MM.1S (cell line): Measurements from ENCODE around the gene EMB.
A peak's percentile ranks its signal among the peaks of the same experiment; 100 is the strongest.
"Not testable (repeated sequence)": the region's sequence is repeated elsewhere in the genome, so short reads cannot be mapped to it uniquely, and the experiment has no call there.

Experiments
- DNase-seq: peaks from one replicate; pipeline ENCODE4 v3.0.0-alpha.2; 2015
- H2AFZ ChIP-seq: fragments of 300-600 bp; sonication (generic); 2 replicates; pipeline ENCODE4 v1.6.0; 2016; ENCODE audit warnings: antibody characterized with exemption, low read length
- H3F3A ChIP-seq: fragments of 300-600 bp; sonication (generic); 2 replicates; pipeline ENCODE4 v1.6.1; 2016; ENCODE audit warnings: mild to moderate bottlenecking, antibody characterized with exemption, low read length, moderate library complexity, mixed read lengths; ENCODE audit not compliant: insufficient read depth
- H3K27ac ChIP-seq: fragments of 300-600 bp; sonication (generic); 2 replicates; pipeline ENCODE4 v1.5.1; 2016; ENCODE audit warnings: mild to moderate bottlenecking, low read length
- H3K27me3 ChIP-seq: fragments of 300-600 bp; sonication (generic); replicated peaks from 2 replicates; pipeline ENCODE4 v1.6.0; 2016; ENCODE audit warnings: low read length; ENCODE audit not compliant: insufficient read depth
- H3K36me3 ChIP-seq: fragments of 300-600 bp; sonication (generic); replicated peaks from 2 replicates; pipeline ENCODE4 v1.6.1; 2016; ENCODE audit warnings: mild to moderate bottlenecking, low read length, mixed read lengths; ENCODE audit not compliant: insufficient read depth
- H3K4me1 ChIP-seq: fragments of 300-600 bp; sonication (generic); 2 replicates; pipeline ENCODE4 v1.6.1; 2016; ENCODE audit warnings: low read length, mixed read lengths
- H3K4me2 ChIP-seq: fragments of 300-600 bp; sonication (generic); 2 replicates; pipeline ENCODE4 v1.6.0; 2016; ENCODE audit warnings: low read depth, low read length
- H3K4me3 ChIP-seq: fragments of 300-600 bp; sonication (generic); 2 replicates; pipeline ENCODE4 v1.5.1; 2016; ENCODE audit warnings: low read length, mixed read lengths
- H3K79me2 ChIP-seq: fragments of 300-600 bp; sonication (generic); 2 replicates; pipeline ENCODE4 v1.6.1; 2016; ENCODE audit warnings: mixed run types, low read length, mixed read lengths
- H3K9ac ChIP-seq: fragments of 300-600 bp; sonication (generic); 2 replicates; pipeline ENCODE4 v1.6.1; 2016; ENCODE audit warnings: low read length, mixed read lengths
- H3K9me2 ChIP-seq: fragments of 300-600 bp; sonication (generic); replicated peaks from 2 replicates; pipeline ENCODE4 v1.6.1; 2016; ENCODE audit warnings: mild to moderate bottlenecking, low read length, mixed read lengths; ENCODE audit not compliant: insufficient read depth
- H3K9me3 ChIP-seq: fragments of 300-600 bp; sonication (generic); replicated peaks from 2 replicates; pipeline ENCODE4 v1.6.1; 2016; ENCODE audit warnings: mild to moderate bottlenecking, low read length, mixed read lengths; ENCODE audit not compliant: insufficient read depth
- H4K20me1 ChIP-seq: fragments of 300-600 bp; sonication (generic); 2 replicates; pipeline ENCODE4 v1.6.1; 2016; ENCODE audit warnings: mild to moderate bottlenecking, low read length, moderate library complexity, mixed read lengths; ENCODE audit not compliant: insufficient read depth
- EZH2 ChIP-seq: fragments of 300-600 bp; sonication (generic); optimal IDR thresholded peaks from 2 replicates; pipeline ENCODE3; 2017; ENCODE audit warnings: low read depth, mild to moderate bottlenecking, antibody characterized with exemption, low read length, mixed read lengths
- EZH2phosphoT487 ChIP-seq: fragments of 300-600 bp; sonication (generic); IDR thresholded peaks from 2 replicates; pipeline ENCODE4 v1.6.1; 2018; ENCODE audit warnings: antibody characterized with exemption, low read length
- TF ChIP-seq, protein P1 (sequence below): fragments of 300-600 bp; sonication (generic); IDR thresholded peaks from 2 replicates; pipeline ENCODE4 v1.5.1; 2016; ENCODE audit warnings: antibody characterized with exemption, low read length, mixed read lengths

The EMB gene

DNA sequence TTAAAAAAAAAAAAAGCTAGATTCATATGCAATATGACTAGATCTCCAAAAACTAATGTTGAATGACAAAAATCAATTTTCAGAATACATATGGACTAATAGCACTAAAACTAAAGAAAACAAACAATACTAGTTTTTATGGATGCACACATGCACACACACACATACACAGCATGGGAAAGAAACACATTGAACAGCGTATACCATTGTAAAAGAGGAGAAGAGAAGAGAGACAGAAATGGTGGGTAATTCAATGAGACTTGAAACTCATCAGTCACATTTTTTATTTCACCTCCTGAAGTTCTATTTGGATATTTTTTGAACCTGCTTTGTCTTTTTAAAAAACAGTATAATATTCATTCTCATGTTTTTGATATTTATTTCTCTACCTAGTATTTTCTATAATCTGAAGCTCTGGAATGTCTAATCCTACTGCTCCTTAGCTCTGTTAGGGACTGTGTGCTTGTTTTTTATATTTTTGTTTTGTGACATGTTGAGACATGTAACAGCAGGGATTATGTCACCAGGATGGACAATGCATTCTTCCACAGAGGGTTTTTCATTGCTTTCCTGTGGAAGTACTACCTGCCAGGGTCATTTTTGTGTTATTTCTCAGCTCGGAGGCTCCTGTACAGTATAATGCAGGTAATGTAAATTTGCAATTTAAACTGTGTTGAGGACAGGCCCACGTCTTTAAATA, 17.8 kb downstream of the EMB start:
- H3K4me1 ChIP-seq = peaks cover 13% of the 10 kb centered on the region
- not testable (repeated sequence) for H2AFZ ChIP-seq

DNA sequence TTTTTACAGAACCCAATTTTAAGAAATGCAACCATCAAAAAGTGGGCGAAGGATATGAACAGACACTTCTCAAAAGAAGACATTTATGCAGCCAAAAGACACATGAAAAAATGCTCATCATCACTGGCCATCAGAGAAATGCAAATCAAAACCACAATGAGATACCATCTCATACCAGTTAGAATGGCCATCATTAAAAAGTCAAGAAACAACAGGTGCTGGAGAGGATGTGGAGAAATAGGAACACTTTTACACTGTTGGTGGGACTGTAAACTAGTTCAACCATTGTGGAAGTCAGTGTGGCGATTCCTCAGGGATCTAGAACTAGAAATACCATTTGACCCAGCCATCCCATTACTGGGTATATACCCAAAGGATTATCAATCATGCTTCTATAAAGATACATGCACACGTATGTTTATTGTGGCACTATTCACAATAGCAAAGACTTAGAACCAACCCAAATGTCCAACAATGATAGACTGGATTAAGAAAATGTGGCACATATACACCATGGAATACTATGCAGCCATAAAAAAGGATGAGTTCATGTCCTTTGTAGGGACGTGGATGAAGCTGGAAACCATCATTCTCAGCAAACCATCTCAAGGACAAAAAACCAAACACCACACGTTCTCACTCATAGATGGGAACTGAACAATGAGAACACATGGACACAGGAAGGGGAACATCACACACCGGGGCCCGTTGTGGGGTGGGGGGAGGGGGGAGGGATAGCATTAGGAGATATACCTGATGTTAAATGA, 19.7 kb downstream of the EMB start:
- not testable (repeated sequence) for H3K27me3 ChIP-seq, H3K9me3 ChIP-seq, H2AFZ ChIP-seq, H3K27ac ChIP-seq, H4K20me1 ChIP-seq, H3K4me2 ChIP-seq, H3K9ac ChIP-seq, H3K36me3 ChIP-seq, H3F3A ChIP-seq, H3K9me2 ChIP-seq, DNase-seq, H3K4me3 ChIP-seq
- peaks cover 13% of the 10 kb centered on the region for H3K4me1 ChIP-seq
- H3K79me2 ChIP-seq = peaks cover 34% of the 10 kb centered on the region

More for the DNA sequence above, 17.8 kb downstream of the EMB start:
- not testable (repeated sequence) for H3K27me3 ChIP-seq, H3K4me3 ChIP-seq, H3K36me3 ChIP-seq, H3K9ac ChIP-seq, H3K4me2 ChIP-seq, DNase-seq, H3K9me3 ChIP-seq, H3F3A ChIP-seq, H4K20me1 ChIP-seq, H3K9me2 ChIP-seq, H3K27ac ChIP-seq
- peaks cover 35% of the 10 kb centered on the region for H3K79me2 ChIP-seq

- H3K79me2 ChIP-seq = peaks cover 31% of the 10 kb centered on the region
- H3K4me2 ChIP-seq = no peak overlapping the region
- no peak for TF ChIP-seq EZH2
- TF ChIP-seq, protein P1, sequence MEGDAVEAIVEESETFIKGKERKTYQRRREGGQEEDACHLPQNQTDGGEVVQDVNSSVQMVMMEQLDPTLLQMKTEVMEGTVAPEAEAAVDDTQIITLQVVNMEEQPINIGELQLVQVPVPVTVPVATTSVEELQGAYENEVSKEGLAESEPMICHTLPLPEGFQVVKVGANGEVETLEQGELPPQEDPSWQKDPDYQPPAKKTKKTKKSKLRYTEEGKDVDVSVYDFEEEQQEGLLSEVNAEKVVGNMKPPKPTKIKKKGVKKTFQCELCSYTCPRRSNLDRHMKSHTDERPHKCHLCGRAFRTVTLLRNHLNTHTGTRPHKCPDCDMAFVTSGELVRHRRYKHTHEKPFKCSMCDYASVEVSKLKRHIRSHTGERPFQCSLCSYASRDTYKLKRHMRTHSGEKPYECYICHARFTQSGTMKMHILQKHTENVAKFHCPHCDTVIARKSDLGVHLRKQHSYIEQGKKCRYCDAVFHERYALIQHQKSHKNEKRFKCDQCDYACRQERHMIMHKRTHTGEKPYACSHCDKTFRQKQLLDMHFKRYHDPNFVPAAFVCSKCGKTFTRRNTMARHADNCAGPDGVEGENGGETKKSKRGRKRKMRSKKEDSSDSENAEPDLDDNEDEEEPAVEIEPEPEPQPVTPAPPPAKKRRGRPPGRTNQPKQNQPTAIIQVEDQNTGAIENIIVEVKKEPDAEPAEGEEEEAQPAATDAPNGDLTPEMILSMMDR = no peak
- no peak for TF ChIP-seq EZH2phosphoT487
- no peaks in the 10 kb centered on the region for H3K27me3 ChIP-seq
- peaks cover 9% of the 10 kb centered on the region for H3K4me1 ChIP-seq
- H2AFZ ChIP-seq = no peak overlapping the region
- H3K9ac ChIP-seq = no peak overlapping the region
- no peak overlapping the region for H3K27ac ChIP-seq
- no peak for DNase-seq
- no peak overlapping the region for H3K4me3 ChIP-seq
- H3K36me3 ChIP-seq = no peaks in the 10 kb centered on the region
- H3F3A ChIP-seq = peaks cover 9% of the 10 kb centered on the region; the same call in 1 of the 2 replicates
- H4K20me1 ChIP-seq = no peaks in the 10 kb centered on the region
- H3K9me3 ChIP-seq = no peaks in the 10 kb centered on the region
- H3K9me2 ChIP-seq = no peaks in the 10 kb centered on the region
These were observed 20.6 kb downstream of the EMB start for GRCh38 chr5:50420343-50420935.

- H3K27me3 ChIP-seq, H3K9me3 ChIP-seq, H3K9ac ChIP-seq, H3K9me2 ChIP-seq, H3K4me3 ChIP-seq, H3K36me3 ChIP-seq, H3K27ac ChIP-seq, H2AFZ ChIP-seq, DNase-seq, H4K20me1 ChIP-seq, H3K4me2 ChIP-seq: not testable (repeated sequence)
- Histone ChIP-seq H3F3A (peaks cover 10% of the 10 kb centered on the region; the same call in 1 of the 2 replicates), H3K4me1 (peaks cover 17% of the 10 kb centered on the region), H3K79me2 (peaks cover 38% of the 10 kb centered on the region)
These were observed 21.4 kb downstream of the EMB start for GRCh38 chr5:50419656-50420055.

GRCh38 chr5:50416637-50417036, 24.5 kb downstream of the EMB start:
- not testable (repeated sequence) for H3K4me3 ChIP-seq, H4K20me1 ChIP-seq, DNase-seq, H3K36me3 ChIP-seq, H3K9ac ChIP-seq, H3K27me3 ChIP-seq, H3K9me3 ChIP-seq, H2AFZ ChIP-seq, H3K9me2 ChIP-seq
- H3K79me2 ChIP-seq = peaks cover 39% of the 10 kb centered on the region
- peaks cover 10% of the 10 kb centered on the region; the same call in 1 of the 2 replicates for H3F3A ChIP-seq
- peaks cover 17% of the 10 kb centered on the region for H3K4me1 ChIP-seq
- peak overlapping the region; percentile 21; the same call in 1 of the 2 replicates for H3K4me2 ChIP-seq
- peak overlapping the region; percentile 11; the same call in 1 of the 2 replicates for H3K27ac ChIP-seq
